ENCODE results near the gene PDLIM7. TPM values are rescaled to one million over a fixed set of nuclear protein-coding genes. Genes with fewer than 3 reads are reported as not detected.

The PDLIM7 gene
- total RNA-seq, 2 experiments from 2014 or later, result 41.9 to 50.2 TPM

GRCh38 chr5:177511796-177512675 is 14.6 kb upstream of the PDLIM7 start:
- H3K27ac Mint-ChIP-seq, result no peak overlapping the region
- no peak for ATAC-seq
- intact Hi-C loops (cut with DNase I, micrococcal nuclease), result no loop called here
- no peak for DNase-seq
- H3K4me1 Mint-ChIP-seq, result peaks cover 33% of the 10 kb centered on the region
- no peaks in the 10 kb centered on the region for H3K27me3 Mint-ChIP-seq
- POLR2A ChIA-PET, result no interaction called here
- no peak overlapping the region for H3K4me3 Mint-ChIP-seq
- peaks cover 69% of the 10 kb centered on the region for H3K36me3 Mint-ChIP-seq (ENCODE audit: low read depth)
- CTCF ChIA-PET, result interaction anchor here (1.0 kb wide), 1 partner anchor 11 kb away, joined by 3 read pairs; no protein-coding TSS in a partner anchor
- no peaks in the 10 kb centered on the region for H3K9me3 Mint-ChIP-seq (ENCODE audit: low read depth)

DNA sequence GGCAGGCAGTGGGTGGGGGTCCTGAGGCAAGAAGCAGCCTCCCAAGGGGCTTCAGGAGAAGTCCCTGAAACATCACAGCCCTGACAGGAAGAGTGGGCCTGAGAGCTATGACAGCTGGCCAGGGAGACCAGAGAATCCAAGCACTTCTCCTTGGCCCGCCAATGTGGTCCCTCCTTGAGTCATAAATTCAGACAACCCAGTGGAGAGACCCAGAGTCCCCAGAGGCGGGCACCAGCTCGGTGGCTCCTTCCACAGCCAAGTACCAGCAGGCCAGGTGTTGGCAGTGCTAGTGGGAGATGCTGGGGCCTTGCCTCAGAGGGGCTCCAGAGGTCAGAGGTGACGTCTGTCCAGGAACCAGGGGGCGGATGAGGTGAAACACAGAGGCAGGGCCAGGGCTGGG is 13.8 kb upstream of the PDLIM7 start:
- Mint-ChIP-seq H3K27ac (no peak overlapping the region), H3K36me3 (ENCODE audit: low read depth) (peaks cover 62% of the 10 kb centered on the region), H3K4me1 (peaks cover 27% of the 10 kb centered on the region), H3K4me3 (no peak overlapping the region), H3K9me3 (ENCODE audit: low read depth) (no peaks in the 10 kb centered on the region), H3K27me3 (no peaks in the 10 kb centered on the region)
- ChIA-PET POLR2A (no interaction called here), CTCF (interaction anchor here (0.8 to 1.0 kb wide), 2 partner anchors 10 to 25 kb away, joined by 3 read pairs; no protein-coding TSS in a partner anchor)
- DNase-seq (no peak), ATAC-seq (no peak)
- intact Hi-C loops (cut with DNase I, micrococcal nuclease), result no loop called here

DNA sequence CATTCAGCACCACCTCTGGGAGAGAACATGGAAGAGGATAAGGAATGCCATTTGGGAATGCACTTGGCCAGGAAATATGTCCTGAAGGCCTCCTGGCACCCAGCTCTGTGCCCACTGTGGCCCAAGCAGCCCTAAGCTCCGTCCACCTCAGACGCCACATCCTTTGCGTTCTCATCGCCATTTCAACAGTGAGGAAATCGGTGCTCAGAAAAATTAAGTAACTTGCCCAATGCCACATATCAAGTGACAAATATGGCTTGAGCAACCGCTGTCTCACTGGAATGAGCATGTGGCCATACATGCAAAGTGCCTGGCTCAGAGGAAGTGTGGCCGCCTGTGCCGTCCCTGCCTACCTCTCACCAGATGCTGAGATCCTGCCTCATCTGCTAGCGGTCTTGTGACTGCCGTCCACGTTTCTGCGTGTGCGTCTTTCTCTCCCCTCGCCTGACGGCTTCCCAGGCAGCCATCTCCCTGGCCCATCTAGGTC is 13.2 kb upstream of the PDLIM7 start:
- Mint-ChIP-seq H3K27ac (no peak overlapping the region), H3K27me3 (no peaks in the 10 kb centered on the region), H3K4me1 (peaks cover 22% of the 10 kb centered on the region), H3K9me3 (ENCODE audit: low read depth) (no peaks in the 10 kb centered on the region), H3K36me3 (ENCODE audit: low read depth) (peaks cover 56% of the 10 kb centered on the region), H3K4me3 (no peak overlapping the region)
- CTCF ChIA-PET, result interaction anchor here (0.6 to 2.2 kb wide), 6 partner anchors 9 to 45 kb away, joined by 3 to 13 read pairs (median 4); partner anchors contain the start of gene PDLIM7
- DNase-seq (no peak), ATAC-seq (no peak)
- intact Hi-C loops (cut with DNase I, micrococcal nuclease), result no loop called here
- POLR2A ChIA-PET, result interaction anchor here (0.7 kb wide), 1 partner anchor 126 kb away, joined by 3 read pairs; the partner anchor contains the start of gene SLC34A1

GRCh38 chr5:177509991-177510566 is 12.7 kb upstream of the PDLIM7 start:
- ChIA-PET CTCF (interaction anchor here (0.6 to 2.2 kb wide), 5 partner anchors 10 to 44 kb away, joined by 3 to 13 read pairs (median 4); partner anchors contain the start of gene PDLIM7), POLR2A (interaction anchor here (0.7 kb wide), 1 partner anchor 126 kb away, joined by 3 read pairs; the partner anchor contains the start of gene SLC34A1)
- Mint-ChIP-seq H3K27ac (no peak overlapping the region), H3K4me1 (peaks cover 16% of the 10 kb centered on the region), H3K4me3 (no peak overlapping the region), H3K9me3 (ENCODE audit: low read depth) (no peaks in the 10 kb centered on the region), H3K27me3 (no peaks in the 10 kb centered on the region), H3K36me3 (ENCODE audit: low read depth) (peaks cover 51% of the 10 kb centered on the region)
- intact Hi-C loops (cut with DNase I, micrococcal nuclease), result no loop called here
- ATAC-seq, result peak; percentile 17
- no peak for DNase-seq

DNA sequence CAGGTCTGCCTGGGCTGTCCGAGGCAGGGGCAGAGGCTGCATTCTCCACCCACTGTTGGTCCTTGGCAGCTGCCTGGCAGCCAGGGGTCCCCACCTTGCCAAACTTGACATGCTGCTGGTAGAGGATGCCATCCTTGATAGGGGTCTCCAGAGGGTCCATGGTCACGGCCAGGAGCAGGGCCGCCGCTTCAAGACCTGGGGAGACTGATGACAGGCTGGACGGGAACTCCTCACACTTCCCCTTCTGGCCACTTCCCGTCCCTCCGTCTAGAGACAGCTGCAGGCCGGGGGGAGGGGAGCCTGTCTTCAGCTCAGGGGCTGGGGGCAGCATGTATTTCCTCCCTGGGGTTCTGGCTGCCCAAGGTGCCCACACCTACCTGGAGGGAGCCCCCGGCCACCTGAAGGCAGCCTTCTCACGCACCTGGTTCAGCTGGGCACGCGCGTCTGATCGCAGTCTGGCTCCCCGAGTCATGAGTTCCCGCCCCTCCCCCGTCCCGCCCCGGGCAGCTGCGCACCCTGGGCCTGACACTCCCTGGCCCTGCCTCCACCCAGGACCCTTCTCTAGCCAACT is 12.1 kb upstream of the PDLIM7 start, which contains the start of gene DOK3:
Gene DOK3, minus strand, starts transcription at position 446 of the 571 bp plus-strand sequence. Its CDS starts 286 bp downstream, at position 160.
- Mint-ChIP-seq H3K9me3 (ENCODE audit: low read depth) (no peaks in the 10 kb centered on the region), H3K36me3 (ENCODE audit: low read depth) (peaks cover 45% of the 10 kb centered on the region), H3K27me3 (no peaks in the 10 kb centered on the region), H3K27ac (no peak within 1 kb of the TSS), H3K4me3 (no peak within 1 kb of the TSS), H3K4me1 (peaks cover 10% of the 10 kb centered on the region)
- DNase-seq (peak; percentile 43), ATAC-seq (peak; percentile 20)
- intact Hi-C loops (cut with DNase I, micrococcal nuclease), result no loop called here
- ChIA-PET POLR2A (no interaction called here), CTCF (interaction anchor here (0.5 to 2.2 kb wide), 4 partner anchors 9 to 254 kb away, joined by 4 to 13 read pairs (median 4); partner anchors contain the start of gene PDLIM7)

GRCh38 chr5:177508837-177509236 is 11.4 kb upstream of the PDLIM7 start:
- ChIA-PET POLR2A (interaction anchor here (0.9 kb wide), 1 partner anchor 69 kb away, joined by 3 read pairs; no protein-coding TSS in a partner anchor), CTCF (interaction anchor here (0.6 to 2.2 kb wide), 6 partner anchors 9 to 198 kb away, joined by 3 to 13 read pairs (median 4); partner anchors contain the start of gene PDLIM7)
- ATAC-seq, result no peak
- Mint-ChIP-seq H3K27me3 (no peaks in the 10 kb centered on the region), H3K9me3 (ENCODE audit: low read depth) (no peaks in the 10 kb centered on the region), H3K27ac (no peak overlapping the region), H3K4me3 (no peak overlapping the region), H3K36me3 (ENCODE audit: low read depth) (peaks cover 39% of the 10 kb centered on the region), H3K4me1 (peaks cover 8% of the 10 kb centered on the region)
- no peak for DNase-seq
- intact Hi-C loops (cut with DNase I, micrococcal nuclease), result no loop called here

DNA sequence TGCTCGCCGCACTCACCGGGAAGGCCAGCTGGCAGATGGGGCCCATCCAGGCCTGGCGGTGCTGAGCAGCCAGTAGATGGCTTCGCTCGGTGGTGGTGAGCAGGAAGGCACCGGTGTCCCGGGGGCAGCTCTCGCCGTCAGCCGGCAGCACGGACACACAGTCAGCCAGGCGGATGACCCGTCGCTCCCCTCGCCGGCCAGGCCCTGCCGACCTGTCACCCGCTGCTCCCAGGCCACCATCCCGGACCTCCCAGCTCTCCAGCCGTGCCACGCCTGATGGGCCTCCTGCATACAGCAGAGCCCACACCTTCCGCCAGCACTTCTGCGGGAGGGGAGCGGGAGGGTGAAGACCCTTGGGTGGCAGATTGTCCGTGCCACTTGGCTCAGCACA is 10.8 kb upstream of the PDLIM7 start:
- H3K4me3 Mint-ChIP-seq, result no peak overlapping the region
- peaks cover 33% of the 10 kb centered on the region for H3K36me3 Mint-ChIP-seq (ENCODE audit: low read depth)
- DNase-seq, result no peak
- intact Hi-C loops (cut with DNase I, micrococcal nuclease), result no loop called here
- no peak overlapping the region for H3K27ac Mint-ChIP-seq
- POLR2A ChIA-PET, result interaction anchor here (0.9 kb wide), 1 partner anchor 68 kb away, joined by 3 read pairs; no protein-coding TSS in a partner anchor
- CTCF ChIA-PET, result interaction anchor here (0.6 to 2.2 kb wide), 7 partner anchors 7 to 198 kb away, joined by 3 to 13 read pairs (median 4); partner anchors contain the start of gene PDLIM7
- H3K27me3 Mint-ChIP-seq, result no peaks in the 10 kb centered on the region
- no peaks in the 10 kb centered on the region for H3K9me3 Mint-ChIP-seq (ENCODE audit: low read depth)
- ATAC-seq, result no peak
- H3K4me1 Mint-ChIP-seq, result peaks cover 8% of the 10 kb centered on the region

GRCh38 chr5:177507596-177508220 is 10.3 kb upstream of the PDLIM7 start:
- DNase-seq (no peak), ATAC-seq (no peak)
- Mint-ChIP-seq H3K4me1 (peaks cover 8% of the 10 kb centered on the region), H3K4me3 (no peak overlapping the region), H3K9me3 (ENCODE audit: low read depth) (no peaks in the 10 kb centered on the region), H3K27ac (no peak overlapping the region), H3K27me3 (no peaks in the 10 kb centered on the region), H3K36me3 (ENCODE audit: low read depth) (peaks cover 28% of the 10 kb centered on the region)
- intact Hi-C loops (cut with DNase I, micrococcal nuclease), result no loop called here
- ChIA-PET POLR2A (interaction anchor here (0.6 to 0.9 kb wide), 2 partner anchors 68 to 92 kb away, joined by 3 read pairs; no protein-coding TSS in a partner anchor), CTCF (interaction anchor here (0.7 to 1.8 kb wide), 8 partner anchors 8 to 197 kb away, joined by 3 to 7 read pairs (median 4); partner anchors contain the start of gene PDLIM7)

DNA sequence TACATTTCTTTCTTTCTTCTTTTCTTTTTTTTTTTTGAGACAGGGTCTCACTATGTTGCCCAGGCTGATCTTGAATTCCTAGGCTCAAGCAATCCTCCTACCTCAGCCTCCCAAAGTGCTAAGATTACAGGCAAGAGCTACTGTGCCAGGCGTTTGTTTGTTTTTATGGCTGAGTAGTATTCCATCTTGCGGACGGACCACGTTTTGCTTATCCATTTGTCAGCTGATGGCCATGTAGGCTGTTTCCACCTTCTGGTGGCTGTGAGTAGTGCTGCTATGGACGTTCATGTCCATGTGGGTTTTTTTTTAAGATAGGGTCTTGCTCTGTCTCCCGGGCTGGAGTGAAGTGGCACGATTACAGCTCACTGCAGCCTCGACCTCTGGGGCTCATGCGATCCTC is 9.8 kb upstream of the PDLIM7 start:
- Mint-ChIP-seq H3K4me1 (peaks cover 8% of the 10 kb centered on the region), H3K9me3 (ENCODE audit: low read depth) (no peaks in the 10 kb centered on the region), H3K4me3 (no peak overlapping the region), H3K27ac (no peak overlapping the region), H3K36me3 (ENCODE audit: low read depth) (peaks cover 25% of the 10 kb centered on the region), H3K27me3 (no peaks in the 10 kb centered on the region)
- ChIA-PET CTCF (interaction anchor here (0.7 to 1.8 kb wide), 5 partner anchors 9 to 62 kb away, joined by 3 to 7 read pairs (median 4); partner anchors contain the start of gene PDLIM7), POLR2A (interaction anchor here (0.6 to 0.7 kb wide), 2 partner anchors 17 to 92 kb away, joined by 3 to 12 read pairs; no protein-coding TSS in a partner anchor)
- DNase-seq (no peak), ATAC-seq (no peak)
- intact Hi-C loops (cut with DNase I, micrococcal nuclease), result no loop called here

- H3K9me3 Mint-ChIP-seq (ENCODE audit: low read depth), result no peaks in the 10 kb centered on the region
- POLR2A ChIA-PET, result no interaction called here
- DNase-seq (no peak), ATAC-seq (no peak)
- peaks cover 6% of the 10 kb centered on the region for H3K36me3 Mint-ChIP-seq (ENCODE audit: low read depth)
- intact Hi-C loops (cut with DNase I, micrococcal nuclease), result no loop called here
- H3K27ac Mint-ChIP-seq, result no peak overlapping the region
- CTCF ChIA-PET, result interaction anchor here (0.8 kb wide), 1 partner anchor 114 kb away, joined by 7 read pairs; no protein-coding TSS in a partner anchor
- no peak overlapping the region for H3K4me3 Mint-ChIP-seq
- H3K4me1 Mint-ChIP-seq, result peaks cover 3% of the 10 kb centered on the region
- no peaks in the 10 kb centered on the region for H3K27me3 Mint-ChIP-seq
These were observed 7.7 kb upstream of the PDLIM7 start for GRCh38 chr5:177505075-177505474.

Measured in activated CD4-positive, alpha-beta T cell treated with anti-CD3 and anti-CD28 coated beads for 36 hours (primary cell).